NCI-H2171 (cell line): ENCODE measurements around the gene PCDHGC3.

Source experiments
- DNase-seq: peaks from one replicate; lab custom pipeline; 2025; lab: John Stamatoyannopoulos, UW

Gene PCDHGC3

GRCh38 chr5:141485321-141486055 lies 9.7 kb downstream of the PCDHGC3 start:
- no peak for DNase-seq

DNA sequence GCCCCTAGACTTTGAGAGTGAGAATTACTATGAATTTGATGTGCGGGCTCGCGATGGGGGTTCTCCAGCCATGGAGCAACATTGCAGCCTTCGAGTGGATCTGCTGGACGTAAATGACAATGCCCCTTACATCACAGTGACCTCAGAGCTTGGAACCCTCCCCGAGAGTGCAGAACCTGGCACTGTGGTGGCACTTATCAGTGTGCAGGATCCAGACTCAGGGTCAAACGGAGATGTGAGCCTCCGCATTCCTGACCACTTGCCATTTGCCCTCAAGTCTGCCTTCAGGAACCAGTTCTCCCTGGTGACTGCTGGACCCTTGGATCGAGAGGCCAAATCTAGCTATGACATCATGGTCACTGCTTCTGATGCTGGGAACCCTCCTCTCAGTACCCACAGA lies 10.3 kb downstream of the PCDHGC3 start:
- no peak for DNase-seq

DNA sequence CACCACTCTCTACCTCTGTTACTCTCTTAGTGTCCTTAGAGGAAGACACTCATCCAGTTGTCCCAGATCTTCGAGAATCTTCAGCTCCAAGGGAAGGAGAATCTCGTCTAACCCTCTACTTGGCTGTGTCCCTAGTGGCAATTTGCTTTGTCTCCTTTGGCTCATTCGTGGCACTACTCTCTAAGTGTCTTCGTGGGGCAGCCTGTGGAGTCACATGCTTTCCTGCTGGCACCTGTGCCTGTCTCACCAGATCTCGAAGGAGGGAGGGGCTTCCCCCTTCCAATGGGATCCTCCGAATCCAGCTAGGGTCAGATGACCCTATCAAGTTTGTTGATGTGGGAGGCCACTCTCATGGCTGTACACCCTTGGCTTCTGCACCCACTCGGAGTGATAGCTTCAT lies 11.4 kb downstream of the PCDHGC3 start:
- DNase-seq, result no peak

DNA sequence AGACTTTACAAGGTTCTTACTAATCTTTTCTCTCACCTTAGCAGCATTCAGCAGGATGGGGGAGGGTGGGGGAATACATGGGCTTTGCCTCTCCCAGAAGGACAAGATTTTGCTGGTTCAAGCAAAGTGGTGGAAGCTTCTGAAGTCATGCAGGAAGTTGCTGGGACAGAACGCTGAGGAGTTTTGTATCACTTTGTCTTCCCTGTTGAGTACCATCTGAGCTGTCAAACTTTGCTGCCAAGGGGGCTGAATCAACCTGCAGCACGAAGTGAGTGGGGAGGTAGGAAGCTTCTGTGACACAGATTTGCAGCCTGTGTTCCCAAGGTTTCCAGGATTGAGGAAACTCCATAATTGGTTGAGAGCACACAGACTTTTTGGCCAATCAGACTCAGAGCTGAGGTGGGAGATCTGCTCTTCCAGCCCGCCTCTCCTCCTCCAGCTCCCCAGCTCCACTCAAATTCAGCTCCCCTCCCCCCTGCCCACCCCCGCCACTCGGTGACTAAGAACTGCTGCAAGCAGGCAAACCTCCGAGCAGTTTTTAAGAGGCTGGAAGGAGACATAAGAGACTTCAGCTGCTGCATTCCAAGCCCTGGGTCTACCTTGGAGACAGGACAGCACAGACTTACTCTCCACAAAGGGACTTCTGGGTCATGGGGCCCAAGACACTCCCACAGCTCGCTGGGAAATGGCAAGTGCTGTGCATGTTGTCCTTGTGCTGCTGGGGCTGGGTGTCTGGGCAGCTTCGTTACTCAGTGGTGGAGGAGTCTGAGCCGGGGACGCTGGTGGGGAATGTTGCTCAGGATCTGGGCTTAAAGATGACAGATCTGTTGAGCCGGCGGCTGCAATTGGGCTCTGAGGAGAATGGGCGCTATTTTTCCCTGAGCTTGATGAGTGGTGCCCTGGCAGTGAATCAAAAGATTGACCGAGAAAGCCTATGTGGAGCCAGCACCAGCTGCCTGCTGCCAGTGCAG lies 13.1 kb downstream of the PCDHGC3 start, which contains the start of gene PCDHGC5:
Gene PCDHGC5, plus strand, starts transcription at position 491 of the 971 bp plus-strand sequence. Its CDS starts 160 bp downstream, at position 651.
- no peak for DNase-seq

DNA sequence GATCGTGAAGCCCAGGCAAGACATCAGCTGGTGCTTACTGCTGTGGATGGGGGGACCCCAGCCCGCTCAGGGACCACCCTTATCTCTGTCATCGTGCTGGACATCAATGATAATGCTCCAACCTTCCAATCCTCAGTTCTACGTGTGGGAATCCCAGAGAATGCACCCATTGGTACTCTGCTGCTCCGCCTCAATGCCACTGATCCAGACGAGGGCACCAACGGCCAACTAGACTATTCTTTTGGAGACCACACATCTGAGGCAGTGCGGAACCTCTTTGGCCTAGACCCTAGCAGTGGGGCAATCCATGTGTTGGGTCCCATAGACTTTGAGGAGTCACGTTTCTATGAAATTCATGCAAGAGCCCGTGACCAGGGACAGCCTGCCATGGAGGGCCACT lies 14.1 kb downstream of the PCDHGC3 start:
- no peak for DNase-seq

DNA sequence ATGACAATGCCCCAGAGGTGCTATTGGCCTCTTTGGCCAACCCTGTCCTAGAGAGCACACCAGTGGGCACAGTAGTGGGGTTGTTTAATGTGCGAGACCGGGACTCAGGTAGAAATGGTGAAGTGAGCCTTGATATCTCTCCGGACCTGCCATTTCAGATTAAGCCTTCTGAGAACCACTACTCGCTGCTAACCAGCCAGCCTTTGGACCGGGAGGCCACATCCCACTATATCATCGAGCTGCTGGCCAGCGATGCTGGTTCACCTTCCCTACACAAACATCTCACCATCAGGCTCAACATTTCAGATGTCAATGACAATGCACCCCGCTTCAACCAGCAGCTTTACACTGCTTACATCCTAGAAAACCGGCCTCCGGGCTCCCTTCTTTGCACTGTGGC lies 14.5 kb downstream of the PCDHGC3 start:
- DNase-seq, result no peak

DNA sequence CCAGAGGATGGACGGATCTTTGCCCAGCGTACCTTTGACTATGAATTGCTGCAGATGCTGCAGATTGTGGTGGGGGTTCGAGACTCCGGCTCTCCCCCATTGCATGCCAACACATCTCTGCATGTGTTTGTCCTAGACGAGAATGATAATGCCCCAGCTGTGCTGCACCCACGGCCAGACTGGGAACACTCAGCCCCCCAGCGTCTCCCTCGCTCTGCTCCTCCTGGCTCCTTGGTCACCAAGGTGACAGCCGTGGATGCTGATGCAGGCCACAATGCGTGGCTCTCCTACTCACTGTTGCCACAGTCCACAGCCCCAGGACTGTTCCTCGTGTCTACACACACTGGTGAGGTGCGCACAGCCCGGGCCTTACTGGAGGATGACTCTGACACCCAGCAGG lies 15.0 kb downstream of the PCDHGC3 start:
- DNase-seq, result no peak

DNA sequence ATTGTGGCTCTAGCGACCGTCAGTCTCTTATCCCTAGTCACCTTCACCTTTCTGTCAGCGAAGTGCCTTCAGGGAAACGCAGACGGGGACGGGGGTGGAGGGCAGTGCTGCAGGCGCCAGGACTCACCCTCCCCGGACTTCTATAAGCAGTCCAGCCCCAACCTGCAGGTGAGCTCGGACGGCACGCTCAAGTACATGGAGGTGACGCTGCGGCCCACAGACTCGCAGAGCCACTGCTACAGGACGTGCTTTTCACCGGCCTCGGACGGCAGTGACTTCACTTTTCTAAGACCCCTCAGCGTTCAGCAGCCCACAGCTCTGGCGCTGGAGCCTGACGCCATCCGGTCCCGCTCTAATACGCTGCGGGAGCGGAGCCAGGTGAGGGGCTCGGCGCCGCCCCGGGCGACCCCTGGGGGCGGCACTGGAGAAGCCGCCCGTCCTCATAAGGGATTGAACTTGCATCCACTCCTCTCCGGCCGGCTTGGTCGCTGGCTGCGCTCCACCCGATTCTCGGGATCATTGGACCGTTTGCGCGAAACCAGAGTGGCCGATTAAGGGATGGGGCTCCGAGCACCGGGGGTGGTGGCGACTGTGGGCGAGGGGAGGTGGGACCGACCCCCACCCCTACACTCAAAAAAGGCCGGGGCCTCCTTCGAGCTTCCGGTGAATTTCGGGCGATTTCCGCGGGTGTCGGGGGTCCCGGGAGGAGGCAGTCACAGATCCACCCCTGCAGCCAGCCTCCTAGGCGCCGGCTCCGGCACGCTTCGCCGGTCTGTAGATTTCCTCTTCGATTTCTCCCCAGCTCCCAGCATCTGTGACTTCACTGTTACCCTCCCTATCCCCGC lies 15.8 kb downstream of the PCDHGC3 start:
- DNase-seq, result no peak

GRCh38 chr5:141492168-141492885 lies 16.6 kb downstream of the PCDHGC3 start:
- DNase-seq, result no peak

GRCh38 chr5:141493500-141494422 lies 18.0 kb downstream of the PCDHGC3 start:
- no peak for DNase-seq

DNA sequence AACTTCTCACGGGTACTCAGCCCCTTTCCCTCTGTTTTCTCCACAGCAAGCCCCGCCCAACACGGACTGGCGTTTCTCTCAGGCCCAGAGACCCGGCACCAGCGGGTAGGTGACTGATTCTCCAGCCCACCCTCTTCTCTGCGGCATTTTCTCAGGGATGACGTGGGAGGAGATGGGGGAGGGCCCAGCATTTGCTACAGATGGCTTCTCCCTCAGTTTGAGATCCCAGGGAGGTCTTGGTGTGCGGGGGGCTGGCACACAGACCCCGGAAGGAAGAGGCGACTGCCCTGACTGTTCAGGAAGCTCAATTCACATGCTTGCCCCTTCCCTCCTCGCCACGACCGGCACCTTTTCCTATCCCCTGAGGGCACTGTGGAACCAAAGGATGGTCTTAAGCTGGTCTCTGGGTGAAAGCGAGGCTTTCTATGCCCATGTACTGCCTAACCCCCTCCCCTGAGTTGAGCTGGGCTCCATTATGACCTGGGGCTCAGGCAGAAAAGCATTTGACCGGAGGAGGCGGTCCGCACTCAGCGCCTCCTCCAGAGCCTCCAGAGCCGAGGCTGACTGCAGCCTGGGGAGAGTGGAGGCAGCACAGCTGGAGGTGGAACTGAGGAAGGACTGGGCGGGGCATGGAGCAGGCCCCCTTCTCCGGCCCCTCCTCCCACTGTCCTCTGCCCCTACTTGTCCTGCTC lies 19.1 kb downstream of the PCDHGC3 start:
- DNase-seq, result no peak

GRCh38 chr5:141495453-141495811 lies 19.7 kb downstream of the PCDHGC3 start:
- no peak for DNase-seq

GRCh38 chr5:141496038-141496437 lies 20.3 kb downstream of the PCDHGC3 start:
- DNase-seq, result no peak

GRCh38 chr5:141501761-141502160 lies 26.0 kb downstream of the PCDHGC3 start:
- no peak for DNase-seq

- no peak for DNase-seq
Observed at GRCh38 chr5:141503681-141504080, 27.9 kb downstream of the PCDHGC3 start.

DNA sequence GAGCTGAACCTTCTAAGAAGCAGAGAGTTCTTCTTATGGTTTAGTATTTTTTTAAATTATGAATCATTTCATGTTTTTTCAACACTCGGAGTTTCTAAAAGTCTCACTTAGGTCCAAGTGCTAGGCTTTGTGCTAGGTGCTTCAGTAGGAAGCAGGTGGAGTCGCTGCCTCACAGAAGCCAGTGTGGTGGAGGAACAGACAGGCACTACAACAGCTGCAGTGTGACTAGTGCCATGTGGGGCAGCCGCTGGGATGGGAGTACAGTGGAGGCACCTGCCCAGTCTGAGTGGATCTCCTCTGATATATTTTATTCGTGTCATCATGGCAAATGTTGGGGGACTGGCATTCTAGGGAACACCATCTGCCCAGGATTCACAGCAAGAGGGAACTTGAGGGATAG lies 28.4 kb downstream of the PCDHGC3 start:
- DNase-seq, result no peak

- DNase-seq, result no peak
Observed at GRCh38 chr5:141506381-141507155, 30.8 kb downstream of the PCDHGC3 start.

DNA sequence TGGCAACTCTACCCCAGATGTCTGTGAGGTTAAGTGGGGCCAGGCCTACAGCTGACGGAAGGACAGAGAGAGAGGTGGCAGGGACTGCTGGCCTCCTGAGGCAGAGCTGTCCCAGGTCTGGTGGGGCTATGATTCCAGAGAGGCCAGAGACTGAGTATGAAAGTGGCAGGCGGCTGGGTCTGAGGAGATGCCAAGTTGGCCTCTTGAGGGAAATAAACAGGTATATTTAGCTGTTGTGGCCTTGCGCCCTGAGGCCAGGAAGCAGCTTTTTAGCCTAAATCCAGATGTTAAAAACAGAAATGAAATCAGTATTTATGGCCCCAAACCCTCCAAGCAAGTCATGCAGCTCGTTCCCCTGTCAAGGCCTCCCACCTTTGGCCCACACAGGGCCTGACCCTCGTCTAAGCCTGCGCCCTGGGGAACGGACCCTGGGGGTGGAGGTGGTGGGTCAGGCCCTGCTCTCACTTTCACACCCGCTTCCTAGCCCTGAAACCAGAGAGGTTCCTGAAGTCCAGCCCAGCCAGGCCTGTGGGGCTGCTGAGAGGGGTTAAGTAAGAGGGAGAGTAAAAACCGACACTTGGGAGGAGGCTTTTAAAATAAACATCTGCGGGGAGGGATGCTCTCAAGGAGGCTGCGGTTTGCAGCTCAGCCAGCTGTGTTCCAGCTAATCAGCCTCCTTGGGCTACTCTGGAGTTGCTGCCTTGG lies 31.8 kb downstream of the PCDHGC3 start:
- no peak for DNase-seq
